ENCODE data around the gene MUSK. TPM values are rescaled to one million over a fixed set of nuclear protein-coding genes. Genes with fewer than 3 reads are reported as not detected.

The MUSK gene
- total and polyA plus RNA-seq, 2 donors (not counting 3 experiments of a cell fraction or from before 2014, with no cell fraction given) = 0.08 TPM; not detected in 1

- Histone ChIP-seq H2AFZ (ENCODE audit: low read depth, low read length) (no peak overlapping the region), H3K27me3 (ENCODE audit: control insufficient read depth in 2 of 2, insufficient read depth in 2 of 2, low read length in 2 of 2) (no peaks in the 10 kb centered on the region), H3K9me1 (replicated peaks; ENCODE audit: control insufficient read depth, extremely low read depth, insufficient read depth, low read length) (no peaks in the 10 kb centered on the region), H3K36me3 (ENCODE audit: control insufficient read depth in 2 of 2, extremely low read depth in 1 of 2, insufficient read depth in 2 of 2, low read length in 2 of 2) (no peaks in the 10 kb centered on the region), H3K4me1 (ENCODE audit: control insufficient read depth, extremely low read depth, insufficient read depth, low read length) (peaks cover 20% of the 10 kb centered on the region), H4K20me1 (replicated peaks; ENCODE audit: control insufficient read depth, extremely low read depth, insufficient read depth, low read length) (no peaks in the 10 kb centered on the region), H3K79me2 (ENCODE audit: control insufficient read depth, insufficient read depth, low read length) (no peaks in the 10 kb centered on the region), H3K4me3 (replicated peaks in 1 of 3; ENCODE audit: insufficient read depth in 1 of 3, low read depth in 1 of 3, low read length in 3 of 3) (no peak overlapping the region), H3K9ac (replicated peaks; ENCODE audit: extremely low read depth, insufficient read depth, low read length) (no peak overlapping the region), H3K9me3 (replicated peaks; ENCODE audit: control insufficient read depth, insufficient read depth, low read length) (no peaks in the 10 kb centered on the region), H3K27ac (ENCODE audit: insufficient read depth, low read depth, low read length) (no peak overlapping the region), H3K4me2 (ENCODE audit: insufficient read depth, low read length) (no peak overlapping the region)
- CTCF ChIA-PET = no interaction called here
- dilution Hi-C loops (cut with MboI; ENCODE audit: extremely low pct_ligation_motif_present, low sequenced_read_pairs) = no loop called here
- TF ChIP-seq GATA2 (IDR thresholded peaks at IDR 0.05; ENCODE audit: insufficient read depth, insufficient read length, low read depth, low read length) (no peak), MYC (IDR thresholded peaks at IDR 0.05; ENCODE audit: low read depth, low read length) (no peak), POLR2A (IDR thresholded peaks at IDR 0.05; ENCODE audit: low read depth, low read length) (no peak), EZH2 (IDR thresholded peaks at IDR 0.05; ENCODE audit: borderline replicate concordance, low read depth, low read length, severe bottlenecking) (no peak), JUN (IDR thresholded peaks at IDR 0.05; ENCODE audit: borderline replicate concordance, insufficient read depth, insufficient read length, low read depth) (no peak), POLR2AphosphoS5 (IDR thresholded peaks at IDR 0.05; ENCODE audit: insufficient read depth, low read depth, low read length) (no peak), FOS (IDR thresholded peaks at IDR 0.05; ENCODE audit: borderline replicate concordance, insufficient read depth, low read length) (no peak), CTCF (IDR thresholded peaks at IDR 0.05; ENCODE audit: extremely low read depth in 1 of 2, insufficient read depth in 1 of 2, low read depth in 1 of 2, low read length in 2 of 2) (no peak), MAX (IDR thresholded peaks at IDR 0.05; ENCODE audit: insufficient read depth, insufficient read length) (no peak)
- no TSS peak for BruUV-seq (replicated peaks)
- intact Hi-C loops (cut with micrococcal nuclease) = loop anchor here (2.0 kb wide), 2 partner anchors 23 to 31 kb away; no protein-coding TSS in a partner anchor
- POLR2A ChIA-PET = no interaction called here
- FAIRE-seq (no peak), DNase-seq (ENCODE audit: low read depth, low spot score) (no peak)
These were observed 107.1 kb downstream of the MUSK start for GRCh38 chr9:110775724-110776123.

All from endothelial cell of umbilical vein (primary cell).